NOMO-1 treated with DMSO at 0.1 percent for 48 hours (cell line): ENCODE measurements around the gene AGRN.
"Not testable (repeated sequence)": the region's sequence is repeated elsewhere in the genome, so short reads cannot be mapped to it uniquely, and the experiment has no call there.

Source experiments
- DNase-seq: peaks from one replicate; lab custom pipeline; 2025; ENCODE audit not compliant: unreplicated experiment; lab: John Stamatoyannopoulos, UW

The AGRN gene

GRCh38 chr1:1065265-1065939 is 45.5 kb downstream of the AGRN start:
- no peak for DNase-seq

- DNase-seq: not testable (repeated sequence)
Observed at GRCh38 chr1:1065940-1066304, 46.0 kb downstream of the AGRN start.

GRCh38 chr1:1066403-1067283 is 46.7 kb downstream of the AGRN start:
- no peak for DNase-seq

- no peak for DNase-seq
Observed at GRCh38 chr1:1067284-1067859, 47.5 kb downstream of the AGRN start.

GRCh38 chr1:1067860-1068516 is 48.1 kb downstream of the AGRN start:
- no peak for DNase-seq

GRCh38 chr1:1068517-1069055 is 48.7 kb downstream of the AGRN start:
- no peak for DNase-seq

GRCh38 chr1:1069056-1069710 is 49.3 kb downstream of the AGRN start:
- DNase-seq: peak; percentile 18

GRCh38 chr1:1069711-1070676 is 50.1 kb downstream of the AGRN start:
- no peak for DNase-seq

- no peak for DNase-seq
Observed at GRCh38 chr1:1071486-1072298, 51.8 kb downstream of the AGRN start.

GRCh38 chr1:1072299-1072848 is 52.5 kb downstream of the AGRN start:
- DNase-seq: no peak

- no peak for DNase-seq
Observed at GRCh38 chr1:1072849-1073742, 53.2 kb downstream of the AGRN start.

GRCh38 chr1:1073743-1074587 is 54.0 kb downstream of the AGRN start, which contains the start of gene RNF223:
Gene RNF223, minus strand, starts transcription at chr1:1074306. Its CDS starts 1,740 bp downstream, at chr1:1072566.
- DNase-seq: no peak

- DNase-seq: no peak
Observed at GRCh38 chr1:1074631-1075147, 54.8 kb downstream of the AGRN start.

GRCh38 chr1:1075148-1075935 is 55.4 kb downstream of the AGRN start:
- no peak for DNase-seq

GRCh38 chr1:1077396-1077795 is 57.5 kb downstream of the AGRN start:
- DNase-seq: not testable (repeated sequence)
